Measurements from ENCODE around the gene TCFL5.

TCFL5 gene

GRCh38 chr20:62861726-62862336, at the start of gene TCFL5:
TSS of gene TCFL5 (minus strand) at chr20:62861822. CDS start at chr20:62861670, 152 bp downstream.
- Histone ChIP-seq H3K4me2 (ENCODE audit: low read depth, low read length, poor library complexity, severe bottlenecking) (peak within 1 kb of the TSS; percentile 77), H3K36me3 (ENCODE audit: insufficient read depth, low read length) (peaks cover 4% of the 10 kb centered on the region; the same call in 1 of the 2 replicates), H4K20me1 (ENCODE audit: insufficient read depth, low read length, poor library complexity, severe bottlenecking) (peaks cover 6% of the 10 kb centered on the region), H3K4me1 (ENCODE audit: insufficient read depth, low read length, poor library complexity, severe bottlenecking) (peaks cover 19% of the 10 kb centered on the region), H3F3A (ENCODE audit: low read depth) (no peaks in the 10 kb centered on the region), H3K9ac (ENCODE audit: low read depth, low read length, poor library complexity, severe bottlenecking) (peak within 1 kb of the TSS; percentile 80), H3K9me3 (ENCODE audit: insufficient read depth, low read depth, low read length) (no peaks in the 10 kb centered on the region), H3K27me3 (ENCODE audit: insufficient read depth, low read length, poor library complexity, severe bottlenecking) (no peaks in the 10 kb centered on the region), H3K4me3 (ENCODE audit: low read length, poor library complexity, severe bottlenecking) (peak within 1 kb of the TSS; percentile 77), H2AFZ (ENCODE audit: low read length) (no peak within 1 kb of the TSS), H3K9me2 (replicated peaks; ENCODE audit: low read depth, low read length) (no peaks in the 10 kb centered on the region), H3K79me2 (ENCODE audit: insufficient read depth, low read length) (peaks cover 38% of the 10 kb centered on the region)
- TF ChIP-seq CTCF (conservative IDR thresholded peaks at IDR 0.05; ENCODE audit: low read length) (no peak), EZH2phosphoT487 (IDR thresholded peaks at IDR 0.05; ENCODE audit: borderline replicate concordance) (no peak)

- no peak overlapping the region for H3K4me3 ChIP-seq (ENCODE audit: low read length, poor library complexity, severe bottlenecking)
- H3K36me3 ChIP-seq (ENCODE audit: insufficient read depth, low read length) = peaks cover 76% of the 10 kb centered on the region
- no peaks in the 10 kb centered on the region; the same call in 1 of the 2 replicates for H3F3A ChIP-seq (ENCODE audit: low read depth)
- H4K20me1 ChIP-seq (ENCODE audit: insufficient read depth, low read length, poor library complexity, severe bottlenecking) = peaks cover 81% of the 10 kb centered on the region
- no peak overlapping the region for H2AFZ ChIP-seq (ENCODE audit: low read length)
- no peak overlapping the region for H3K9ac ChIP-seq (ENCODE audit: low read depth, low read length, poor library complexity, severe bottlenecking)
- no peaks in the 10 kb centered on the region for H3K27me3 ChIP-seq (ENCODE audit: insufficient read depth, low read length, poor library complexity, severe bottlenecking)
- H3K4me1 ChIP-seq (ENCODE audit: insufficient read depth, low read length, poor library complexity, severe bottlenecking) = peaks cover 12% of the 10 kb centered on the region
- no peak overlapping the region for H3K4me2 ChIP-seq (ENCODE audit: low read depth, low read length, poor library complexity, severe bottlenecking)
- H3K9me3 ChIP-seq (ENCODE audit: insufficient read depth, low read depth, low read length) = no peaks in the 10 kb centered on the region
- peaks cover 90% of the 10 kb centered on the region for H3K79me2 ChIP-seq (ENCODE audit: insufficient read depth, low read length)
- no peaks in the 10 kb centered on the region for H3K9me2 ChIP-seq (replicated peaks; ENCODE audit: low read depth, low read length)
- TF ChIP-seq EZH2phosphoT487 (IDR thresholded peaks at IDR 0.05; ENCODE audit: borderline replicate concordance) = no peak
- TF ChIP-seq CTCF (conservative IDR thresholded peaks at IDR 0.05; ENCODE audit: low read length) = no peak
These were observed 49.3 kb upstream of the TCFL5 start for GRCh38 chr20:62910777-62911497.

GRCh38 chr20:62910217-62910766, 48.7 kb upstream of the TCFL5 start:
- Histone ChIP-seq H3K4me3 (ENCODE audit: low read length, poor library complexity, severe bottlenecking) (no peak overlapping the region), H3K4me1 (ENCODE audit: insufficient read depth, low read length, poor library complexity, severe bottlenecking) (peaks cover 5% of the 10 kb centered on the region), H3K9me3 (ENCODE audit: insufficient read depth, low read depth, low read length) (no peaks in the 10 kb centered on the region), H3K36me3 (ENCODE audit: insufficient read depth, low read length) (peaks cover 83% of the 10 kb centered on the region), H2AFZ (ENCODE audit: low read length) (no peak overlapping the region), H3K9ac (ENCODE audit: low read depth, low read length, poor library complexity, severe bottlenecking) (no peak overlapping the region), H4K20me1 (ENCODE audit: insufficient read depth, low read length, poor library complexity, severe bottlenecking) (peaks cover 74% of the 10 kb centered on the region), H3F3A (ENCODE audit: low read depth) (no peaks in the 10 kb centered on the region; the same call in 1 of the 2 replicates), H3K27me3 (ENCODE audit: insufficient read depth, low read length, poor library complexity, severe bottlenecking) (no peaks in the 10 kb centered on the region), H3K9me2 (replicated peaks; ENCODE audit: low read depth, low read length) (no peaks in the 10 kb centered on the region), H3K4me2 (ENCODE audit: low read depth, low read length, poor library complexity, severe bottlenecking) (no peak overlapping the region), H3K79me2 (ENCODE audit: insufficient read depth, low read length) (peaks cover 83% of the 10 kb centered on the region)
- TF ChIP-seq CTCF (conservative IDR thresholded peaks at IDR 0.05; ENCODE audit: low read length) (no peak), EZH2phosphoT487 (IDR thresholded peaks at IDR 0.05; ENCODE audit: borderline replicate concordance) (no peak)
